ENCODE results near the gene MAP6D1. TPM values are rescaled to one million over a fixed set of nuclear protein-coding genes. Genes with fewer than 3 reads are reported as not detected.

MAP6D1 gene
- total and polyA plus RNA-seq, 2 of the 4 experiments (the other 2 are of a cell fraction) = 2.7 to 5.2 TPM

DNA sequence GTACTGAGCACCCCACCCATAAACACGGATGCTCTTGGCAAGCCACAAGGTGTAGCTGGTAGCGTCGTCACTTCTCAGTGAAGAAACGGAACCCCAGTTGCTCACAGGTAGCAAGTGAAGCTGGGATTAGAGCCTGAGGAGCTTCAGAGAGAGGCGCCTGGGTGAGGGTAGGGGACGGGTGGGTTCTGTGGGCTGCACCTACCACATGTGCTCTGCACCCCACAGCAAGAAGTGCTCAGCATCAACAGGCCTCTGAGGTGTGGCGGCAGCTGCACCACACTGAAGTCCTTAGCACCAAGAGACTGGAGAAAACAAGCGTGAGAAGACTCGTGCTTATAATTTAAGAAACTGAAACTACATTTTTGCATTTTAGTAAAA is 9.8 kb downstream of the MAP6D1 start:
- no TSS peak for BruUV-seq (replicated peaks)
- Histone ChIP-seq H3K23ac (ENCODE audit: low read depth, low read length) (no peak overlapping the region), H3K4me2 (ENCODE audit: low read depth, low read length) (no peak overlapping the region), H3K27ac (ENCODE audit: insufficient read depth, low read length) (no peak overlapping the region), H4K20me1 (ENCODE audit: insufficient read depth, low read length) (peaks cover 6% of the 10 kb centered on the region), H4K8ac (ENCODE audit: low read depth in 2 of 2, low read length in 2 of 2) (no peak overlapping the region), H3K9ac (ENCODE audit: low read depth, low read length) (no peak overlapping the region), H2AK9ac (replicated peaks; ENCODE audit: low read depth, low read length, poor library complexity) (no peak overlapping the region), H3K9me3 (ENCODE audit: control insufficient read depth, insufficient read depth, low read length) (no peaks in the 10 kb centered on the region), H4K91ac (ENCODE audit: insufficient read depth, low read depth, low read length) (no peak overlapping the region), H3K4me1 (ENCODE audit: control insufficient read depth, insufficient read depth, low read length) (peaks cover 2% of the 10 kb centered on the region), H3K56ac (ENCODE audit: extremely low read depth, insufficient read depth, low read length) (no peak overlapping the region), H3K14ac (replicated peaks; ENCODE audit: low read depth, low read length) (no peak overlapping the region), H2BK15ac (ENCODE audit: low read depth, low read length) (no peak overlapping the region), H2BK120ac (ENCODE audit: low read depth, low read length) (no peak overlapping the region), H2AK5ac (ENCODE audit: low read depth, low read length) (no peak overlapping the region), H2AFZ (replicated peaks; ENCODE audit: low read length, poor library complexity) (no peak overlapping the region), H2BK5ac (ENCODE audit: low read depth, low read length, poor library complexity, severe bottlenecking) (no peak overlapping the region), H3K9me1 (ENCODE audit: insufficient read depth, low read length) (peaks cover 5% of the 10 kb centered on the region; the same call in 1 of the 2 replicates), H4K5ac (ENCODE audit: low read depth, low read length) (no peak overlapping the region), H3K79me1 (ENCODE audit: low read depth in 1 of 2, low read length in 2 of 2) (peaks cover 0 to 8% of the 10 kb centered on the region in 2 experiments; a peak in 1 of 4 replicates), H3K18ac (ENCODE audit: low read depth, low read length) (no peak overlapping the region), H3K27me3 (ENCODE audit: control insufficient read depth, insufficient read depth, low read length) (no peaks in the 10 kb centered on the region), H2BK20ac (ENCODE audit: low read depth, low read length) (no peak overlapping the region), H3K4ac (ENCODE audit: low read depth, low read length) (no peak overlapping the region), H3K4me3 (ENCODE audit: insufficient read depth, low read depth, low read length) (no peak overlapping the region), H3K36me3 (ENCODE audit: control insufficient read depth, insufficient read depth, low read length) (peaks cover 25% of the 10 kb centered on the region)
- WGBS, 2 experiments (ENCODE audit: extremely low coverage in 2 of 2, insufficient read length in 1 of 2) = no CpG with 5 or more reads among the region's 9 CpGs
- POLR2A ChIA-PET (ENCODE audit: unreplicated experiment) = no interaction called here
- TF ChIP-seq SMC3 (IDR thresholded peaks at IDR 0.05; ENCODE audit: low read depth, low read length) (no peak), FOS (IDR thresholded peaks at IDR 0.05; ENCODE audit: low read depth, low read length) (no peak), CEBPB (IDR thresholded peaks at IDR 0.05; ENCODE audit: low read depth, low read length) (no peak)
- TF ChIP-seq, protein P1, sequence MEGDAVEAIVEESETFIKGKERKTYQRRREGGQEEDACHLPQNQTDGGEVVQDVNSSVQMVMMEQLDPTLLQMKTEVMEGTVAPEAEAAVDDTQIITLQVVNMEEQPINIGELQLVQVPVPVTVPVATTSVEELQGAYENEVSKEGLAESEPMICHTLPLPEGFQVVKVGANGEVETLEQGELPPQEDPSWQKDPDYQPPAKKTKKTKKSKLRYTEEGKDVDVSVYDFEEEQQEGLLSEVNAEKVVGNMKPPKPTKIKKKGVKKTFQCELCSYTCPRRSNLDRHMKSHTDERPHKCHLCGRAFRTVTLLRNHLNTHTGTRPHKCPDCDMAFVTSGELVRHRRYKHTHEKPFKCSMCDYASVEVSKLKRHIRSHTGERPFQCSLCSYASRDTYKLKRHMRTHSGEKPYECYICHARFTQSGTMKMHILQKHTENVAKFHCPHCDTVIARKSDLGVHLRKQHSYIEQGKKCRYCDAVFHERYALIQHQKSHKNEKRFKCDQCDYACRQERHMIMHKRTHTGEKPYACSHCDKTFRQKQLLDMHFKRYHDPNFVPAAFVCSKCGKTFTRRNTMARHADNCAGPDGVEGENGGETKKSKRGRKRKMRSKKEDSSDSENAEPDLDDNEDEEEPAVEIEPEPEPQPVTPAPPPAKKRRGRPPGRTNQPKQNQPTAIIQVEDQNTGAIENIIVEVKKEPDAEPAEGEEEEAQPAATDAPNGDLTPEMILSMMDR (conservative IDR thresholded peaks at IDR 0.05; ENCODE audit: low read depth, low read length) = no peak
- in situ Hi-C loops (cut with MboI; ENCODE audit: low sequenced_read_pairs) (no loop called here), intact Hi-C loops (cut with micrococcal nuclease) (no loop called here), dilution Hi-C loops (cut with HindIII; ENCODE audit: low sequenced_read_pairs, unreplicated experiment) (no loop called here)
- CTCF ChIA-PET = interaction anchor here (0.9 to 1.8 kb wide), 2 partner anchors 9 to 22 kb away, joined by 3 to 4 read pairs; partner anchors contain the start of gene MAP6D1
- DNase-seq (no peak), ATAC-seq (ENCODE audit: low read depth) (no peak)

All from IMR-90 (cell line).